Astrocyte (in vitro differentiated cells and primary cell): Measurements from ENCODE around the gene HIF1AN. TPM values are rescaled to one million over a fixed set of nuclear protein-coding genes. Genes with fewer than 3 reads are reported as not detected.

Experiments used
- DNase-seq: peaks from one replicate; pipeline ENCODE4 v3.0.0-alpha.2; 2010; ENCODE audit warnings: low read depth
- FAIRE-seq: peaks from 2 replicates; lab custom pipeline; 2011; peaks lifted over from hg19 to GRCh38; lab: Jason Lieb, UNC
- H2AFZ ChIP-seq: 2 replicates; pipeline ENCODE4 v1.6.0; 2012; ENCODE audit warnings: low read depth, low read length, inconsistent platforms
- H3K27ac ChIP-seq: 2 replicates; pipeline ENCODE4 v1.5.1; 2011; ENCODE audit warnings: low read depth, low read length, inconsistent platforms
- H3K27me3 ChIP-seq: 2 replicates; pipeline ENCODE4 v1.6.0; 2011; ENCODE audit warnings: low read length, inconsistent platforms; ENCODE audit not compliant: insufficient read depth
- H3K36me3 ChIP-seq: 2 replicates; pipeline ENCODE4 v1.5.1; 2011; ENCODE audit warnings: low read length, inconsistent platforms; ENCODE audit not compliant: insufficient read depth
- H3K4me1 ChIP-seq: 2 replicates; pipeline ENCODE4 v1.5.1; 2011; ENCODE audit warnings: low read length, inconsistent platforms; ENCODE audit not compliant: insufficient read depth
- H3K4me2 ChIP-seq: 2 replicates; pipeline ENCODE4 v1.6.0; 2012; ENCODE audit warnings: low read length, inconsistent platforms
- H3K4me3 ChIP-seq: 2 replicates; pipeline ENCODE4 v1.5.1; 2011; ENCODE audit warnings: low read depth, mild to moderate bottlenecking, low read length, inconsistent platforms; ENCODE audit not compliant: insufficient read depth
- H3K79me2 ChIP-seq: 2 replicates; pipeline ENCODE4 v1.6.0; 2012; ENCODE audit warnings: mild to moderate bottlenecking, low read length, inconsistent platforms; ENCODE audit not compliant: insufficient read depth
- H3K9ac ChIP-seq: 2 replicates; pipeline ENCODE4 v1.6.0; 2012; ENCODE audit warnings: mild to moderate bottlenecking, low read length, inconsistent platforms
- H3K9me3 ChIP-seq: 2 replicates; pipeline ENCODE4 v1.5.1; 2012; ENCODE audit warnings: low read depth, mild to moderate bottlenecking, low read length, inconsistent platforms; ENCODE audit not compliant: insufficient read depth
- H4K20me1 ChIP-seq: 2 replicates; pipeline ENCODE4 v1.6.0; 2012; ENCODE audit warnings: low read length, inconsistent platforms; ENCODE audit not compliant: insufficient read depth
- H3K27ac Mint-ChIP-seq: one replicate; pipeline ENCODE4 v1.8.0; 2021; ENCODE audit warnings: mild to moderate bottlenecking, mixed read lengths; ENCODE audit not compliant: unreplicated experiment
- H3K27me3 Mint-ChIP-seq: one replicate; pipeline ENCODE4 v1.8.0; 2021; ENCODE audit warnings: low read depth, mixed read lengths; ENCODE audit not compliant: unreplicated experiment
- H3K36me3 Mint-ChIP-seq: one replicate; pipeline ENCODE4 v1.8.0; 2021; ENCODE audit warnings: low read depth, mixed read lengths; ENCODE audit not compliant: unreplicated experiment
- H3K4me1 Mint-ChIP-seq: one replicate; pipeline ENCODE4 v1.8.0; 2021; ENCODE audit warnings: low read depth, mixed read lengths; ENCODE audit not compliant: unreplicated experiment
- H3K4me3 Mint-ChIP-seq: one replicate; pipeline ENCODE4 v1.8.0; 2021; ENCODE audit warnings: mild to moderate bottlenecking, moderate library complexity, mixed read lengths; ENCODE audit not compliant: unreplicated experiment
- H3K9me3 Mint-ChIP-seq: one replicate; pipeline ENCODE4 v1.8.0; 2021; ENCODE audit warnings: mild to moderate bottlenecking, mixed read lengths; ENCODE audit not compliant: unreplicated experiment
- CTCF ChIP-seq: IDR thresholded peaks from 2 replicates; pipeline ENCODE4 v1.5.1; 2011; ENCODE audit warnings: low read depth, mild to moderate bottlenecking, inconsistent platforms, low read length, moderate library complexity; ENCODE audit not compliant: insufficient read depth
- EZH2 ChIP-seq: IDR thresholded peaks from 2 replicates; pipeline ENCODE4 v1.6.1; 2012; ENCODE audit warnings: mild to moderate bottlenecking, low read length, inconsistent platforms; ENCODE audit not compliant: insufficient read depth
- total RNA-seq: library from RNA; stranded (reverse); gene quantifications from 2 replicates; pipeline ENCODE4 v1.2.1, GENCODE V29; 2021

The HIF1AN gene
- total RNA-seq, 1 donor from 2014 or later = 49.4 TPM

- TF ChIP-seq CTCF (no peak), EZH2 (no peak)
- Mint-ChIP-seq H3K27ac (no peak overlapping the region), H3K4me3 (no peak overlapping the region), H3K27me3 (peaks cover 19% of the 10 kb centered on the region), H3K4me1 (peaks cover 8% of the 10 kb centered on the region), H3K36me3 (peaks cover 29% of the 10 kb centered on the region), H3K9me3 (no peaks in the 10 kb centered on the region)
- Histone ChIP-seq H3K79me2 (no peaks in the 10 kb centered on the region), H2AFZ (no peak overlapping the region), H3K9me3 (no peaks in the 10 kb centered on the region), H3K4me1 (peaks cover 11% of the 10 kb centered on the region), H3K27ac (no peak overlapping the region), H3K4me3 (no peak overlapping the region), H3K36me3 (no peaks in the 10 kb centered on the region), H3K27me3 (no peaks in the 10 kb centered on the region), H4K20me1 (no peaks in the 10 kb centered on the region), H3K4me2 (no peak overlapping the region), H3K9ac (no peak overlapping the region)
- DNase-seq (no peak), FAIRE-seq (no peak)
Observed at GRCh38 chr10:100501423-100501822, 34.3 kb upstream of the HIF1AN start.

- no peaks in the 10 kb centered on the region for H3K9me3 Mint-ChIP-seq
- TF ChIP-seq CTCF = no peak
- no peak for TF ChIP-seq EZH2
- Histone ChIP-seq H3K4me3 (no peak overlapping the region), H2AFZ (no peak overlapping the region), H3K4me1 (peaks cover 21% of the 10 kb centered on the region), H3K9me3 (no peaks in the 10 kb centered on the region), H3K4me2 (no peak overlapping the region), H4K20me1 (no peaks in the 10 kb centered on the region), H3K27ac (no peak overlapping the region), H3K27me3 (no peaks in the 10 kb centered on the region), H3K79me2 (no peaks in the 10 kb centered on the region), H3K36me3 (no peaks in the 10 kb centered on the region), H3K9ac (no peak overlapping the region)
- FAIRE-seq (no peak), DNase-seq (no peak)
- peaks cover 24% of the 10 kb centered on the region for H3K36me3 Mint-ChIP-seq
- peaks cover 10% of the 10 kb centered on the region for H3K27me3 Mint-ChIP-seq
- peak overlapping the region; percentile 42 for H3K27ac Mint-ChIP-seq
- H3K4me3 Mint-ChIP-seq = no peak overlapping the region
- H3K4me1 Mint-ChIP-seq = peaks cover 8% of the 10 kb centered on the region
Observed at GRCh38 chr10:100502926-100503494, 32.7 kb upstream of the HIF1AN start.

GRCh38 chr10:100504096-100504495, 31.6 kb upstream of the HIF1AN start:
- Mint-ChIP-seq H3K36me3 (peaks cover 22% of the 10 kb centered on the region), H3K4me1 (peaks cover 8% of the 10 kb centered on the region), H3K4me3 (no peak overlapping the region), H3K9me3 (no peaks in the 10 kb centered on the region), H3K27ac (no peak overlapping the region), H3K27me3 (peaks cover 6% of the 10 kb centered on the region)
- FAIRE-seq (no peak), DNase-seq (peak; percentile 44)
- H3K4me3 ChIP-seq = no peak overlapping the region
- no peak overlapping the region for H3K9ac ChIP-seq
- H3K36me3 ChIP-seq = no peaks in the 10 kb centered on the region
- no peak overlapping the region for H2AFZ ChIP-seq
- H3K79me2 ChIP-seq = no peaks in the 10 kb centered on the region
- no peaks in the 10 kb centered on the region for H3K27me3 ChIP-seq
- H3K4me2 ChIP-seq = peak overlapping the region; percentile 16
- peaks cover 24% of the 10 kb centered on the region for H3K4me1 ChIP-seq
- no peaks in the 10 kb centered on the region for H3K9me3 ChIP-seq
- no peak for TF ChIP-seq EZH2
- no peak for TF ChIP-seq CTCF
- H3K27ac ChIP-seq = no peak overlapping the region
- no peaks in the 10 kb centered on the region for H4K20me1 ChIP-seq
